Measurements from ENCODE around the gene CD248.

Gene CD248

GRCh38 chr11:66268952-66269905 lies 47.6 kb downstream of the CD248 start:
- no CpG with 5 or more reads among the region's 32 CpGs for WGBS (ENCODE audit: insufficient coverage, insufficient read length)
- peak overlapping the region; percentile 71 for H3K4me3 ChIP-seq (ENCODE audit: low read length)
- no peak overlapping the region for H3K27ac ChIP-seq (ENCODE audit: low read length)
- no peak for DNase-seq (ENCODE audit: low read depth, low spot score)
- no peaks in the 10 kb centered on the region for H3K27me3 ChIP-seq (ENCODE audit: control insufficient read depth, insufficient read depth, low read length)
- 0 out of 2 replicates have a peak, but pooled peaks cover 3% of the 10 kb centered on the region for H3K4me1 ChIP-seq (ENCODE audit: control insufficient read depth, insufficient read depth, low read length)
- peaks cover 17% of the 10 kb centered on the region for H3K36me3 ChIP-seq (ENCODE audit: control insufficient read depth, insufficient read depth, low read length)
- no peaks in the 10 kb centered on the region for H3K9me3 ChIP-seq (ENCODE audit: control insufficient read depth, insufficient read depth, low read length)

- Histone ChIP-seq H3K27me3 (ENCODE audit: control insufficient read depth, insufficient read depth, low read length) (no peaks in the 10 kb centered on the region), H3K9me3 (ENCODE audit: control insufficient read depth, insufficient read depth, low read length) (no peaks in the 10 kb centered on the region), H3K27ac (ENCODE audit: low read length) (no peak within 1 kb of the TSS), H3K4me3 (ENCODE audit: low read length) (peak within 1 kb of the TSS; percentile 71), H3K4me1 (ENCODE audit: control insufficient read depth, insufficient read depth, low read length) (0 out of 2 replicates have a peak, but pooled peaks cover 3% of the 10 kb centered on the region), H3K36me3 (ENCODE audit: control insufficient read depth, insufficient read depth, low read length) (peaks cover 23% of the 10 kb centered on the region)
- peak; percentile 100 for DNase-seq (ENCODE audit: low read depth, low spot score)
- whole genome bisulfite sequencing (ENCODE audit: insufficient coverage, insufficient read length): no CpG with 5 or more reads among the region's 64 CpGs
Observed at GRCh38 chr11:66268244-66268951, 48.4 kb downstream of the CD248 start, which contains the start of gene RAB1B. Gene RAB1B (plus strand): TSS chr11:66268639. CDS start chr11:66268680, 41 bp downstream.

- no peaks in the 10 kb centered on the region for H3K9me3 ChIP-seq (ENCODE audit: control insufficient read depth, insufficient read depth, low read length)
- peak overlapping the region; percentile 48; the same call in 1 of the 2 replicates for H3K4me3 ChIP-seq (ENCODE audit: low read length)
- H3K27me3 ChIP-seq (ENCODE audit: control insufficient read depth, insufficient read depth, low read length): no peaks in the 10 kb centered on the region
- no peak overlapping the region for H3K27ac ChIP-seq (ENCODE audit: low read length)
- peaks cover 23% of the 10 kb centered on the region for H3K36me3 ChIP-seq (ENCODE audit: control insufficient read depth, insufficient read depth, low read length)
- no CpG with 5 or more reads among the region's 61 CpGs for WGBS (ENCODE audit: insufficient coverage, insufficient read length)
- H3K4me1 ChIP-seq (ENCODE audit: control insufficient read depth, insufficient read depth, low read length): 0 out of 2 replicates have a peak, but pooled peaks cover 3% of the 10 kb centered on the region
- DNase-seq (ENCODE audit: low read depth, low spot score): no peak
Observed at GRCh38 chr11:66267379-66268243, 49.2 kb downstream of the CD248 start.

- Histone ChIP-seq H3K27me3 (ENCODE audit: control insufficient read depth, insufficient read depth, low read length) (no peaks in the 10 kb centered on the region), H3K36me3 (ENCODE audit: control insufficient read depth, insufficient read depth, low read length) (peaks cover 25% of the 10 kb centered on the region), H3K9me3 (ENCODE audit: control insufficient read depth, insufficient read depth, low read length) (no peaks in the 10 kb centered on the region), H3K27ac (ENCODE audit: low read length) (no peak overlapping the region), H3K4me1 (ENCODE audit: control insufficient read depth, insufficient read depth, low read length) (0 out of 2 replicates have a peak, but pooled peaks cover 3% of the 10 kb centered on the region), H3K4me3 (ENCODE audit: low read length) (peak overlapping the region; percentile 48; the same call in 1 of the 2 replicates)
- DNase-seq (ENCODE audit: low read depth, low spot score): no peak
- no CpG with 5 or more reads among the region's 13 CpGs for WGBS (ENCODE audit: insufficient coverage, insufficient read length)
Observed at GRCh38 chr11:66267039-66267378, 49.8 kb downstream of the CD248 start.

GRCh38 chr11:66266378-66267038 lies 50.3 kb downstream of the CD248 start:
- Histone ChIP-seq H3K27ac (ENCODE audit: low read length) (no peak overlapping the region), H3K4me1 (ENCODE audit: control insufficient read depth, insufficient read depth, low read length) (0 out of 2 replicates have a peak, but pooled peaks cover 3% of the 10 kb centered on the region), H3K36me3 (ENCODE audit: control insufficient read depth, insufficient read depth, low read length) (peaks cover 27% of the 10 kb centered on the region), H3K4me3 (ENCODE audit: low read length) (no peak overlapping the region; the same call in 1 of the 2 replicates), H3K27me3 (ENCODE audit: control insufficient read depth, insufficient read depth, low read length) (no peaks in the 10 kb centered on the region), H3K9me3 (ENCODE audit: control insufficient read depth, insufficient read depth, low read length) (no peaks in the 10 kb centered on the region)
- no CpG with 5 or more reads among the region's 20 CpGs for WGBS (ENCODE audit: insufficient coverage, insufficient read length)
- DNase-seq (ENCODE audit: low read depth, low spot score): no peak

- Histone ChIP-seq H3K36me3 (ENCODE audit: control insufficient read depth, insufficient read depth, low read length) (peaks cover 27% of the 10 kb centered on the region), H3K4me1 (ENCODE audit: control insufficient read depth, insufficient read depth, low read length) (0 out of 2 replicates have a peak, but pooled peaks cover 3% of the 10 kb centered on the region), H3K27me3 (ENCODE audit: control insufficient read depth, insufficient read depth, low read length) (no peaks in the 10 kb centered on the region), H3K9me3 (ENCODE audit: control insufficient read depth, insufficient read depth, low read length) (no peaks in the 10 kb centered on the region), H3K4me3 (ENCODE audit: low read length) (no peak overlapping the region), H3K27ac (ENCODE audit: low read length) (no peak overlapping the region)
- WGBS (ENCODE audit: insufficient coverage, insufficient read length): no CpG with 5 or more reads among the region's 26 CpGs
- no peak for DNase-seq (ENCODE audit: low read depth, low spot score)
Observed at GRCh38 chr11:66265531-66266377, 51.1 kb downstream of the CD248 start.

GRCh38 chr11:66264914-66265313 lies 51.9 kb downstream of the CD248 start:
- WGBS (ENCODE audit: insufficient coverage, insufficient read length): no CpG with 5 or more reads among the region's 12 CpGs

More at GRCh38 chr11:66264914-66265313, 51.9 kb downstream of the CD248 start:
- Histone ChIP-seq H3K36me3 (ENCODE audit: control insufficient read depth, insufficient read depth, low read length) (peaks cover 30% of the 10 kb centered on the region), H3K9me3 (ENCODE audit: control insufficient read depth, insufficient read depth, low read length) (no peaks in the 10 kb centered on the region), H3K27ac (ENCODE audit: low read length) (no peak overlapping the region), H3K4me1 (ENCODE audit: control insufficient read depth, insufficient read depth, low read length) (0 out of 2 replicates have a peak, but pooled peaks cover 3% of the 10 kb centered on the region), H3K27me3 (ENCODE audit: control insufficient read depth, insufficient read depth, low read length) (no peaks in the 10 kb centered on the region), H3K4me3 (ENCODE audit: low read length) (no peak overlapping the region)
- no peak for DNase-seq (ENCODE audit: low read depth, low spot score)

Measured in iPS DF 6.9 (cell line).